Gastrocnemius medialis (tissue), 4 donors: ENCODE results near the gene HLA-B.

Experiments
- CTCF ChIP-seq, 5 experiments: fragments of 450-650 bp in 3 of 5; fragments of 200-600 bp in 2 of 5; sonication (generic) in 2 of 5; IDR thresholded peaks in 4 of 5; conservative IDR thresholded peaks in 1 of 5; 1 replicate in 4 of 5; 2 replicates in 1 of 5; pipeline ENCODE4 v1.5.1; 2016 to 2019; ENCODE audit warnings: antibody characterized with exemption in 5 of 5, mild to moderate bottlenecking in 3 of 5, moderate library complexity in 3 of 5
- POLR2A ChIP-seq, 2 donors: fragments of 450-650 bp; IDR thresholded peaks; one replicate each; pipeline ENCODE4 v1.6.1; 2017; ENCODE audit warnings: antibody characterized with exemption in 2 of 2, mild to moderate bottlenecking in 2 of 2, moderate library complexity in 2 of 2

- TF ChIP-seq POLR2A (IDR thresholded peaks at IDR 0.05) (no peak), CTCF (IDR thresholded peaks at IDR 0.05 in 4 of 5, conservative IDR thresholded peaks at IDR 0.05 in 1 of 5) (no peak)
These were observed 6.8 kb upstream of the HLA-B start for GRCh38 chr6:31363811-31364210.
